ENCODE results near the gene GALNT11. TPM values are rescaled to one million over a fixed set of nuclear protein-coding genes. Genes with fewer than 3 reads are reported as not detected.

GALNT11 gene
- total and polyA plus RNA-seq, 4 donors: 22.7 to 64.2 (median 35.4) TPM

GRCh38 chr7:151982806-151983205, 42.7 kb upstream of the GALNT11 start:
- Histone ChIP-seq H3K27ac (ENCODE audit: low read depth in 1 of 2, low read length in 1 of 2) (no peak overlapping the region), H3K27me3 (ENCODE audit: control insufficient read depth in 3 of 3, insufficient read depth in 3 of 3, low read length in 2 of 3) (no peaks in the 10 kb centered on the region), H3K9me3 (ENCODE audit: control insufficient read depth in 4 of 4, insufficient read depth in 3 of 4, low read length in 3 of 4) (peaks cover 0 to 2% (median 0%) of the 10 kb centered on the region in 4 donors), H3K4me3 (no peak overlapping the region), H3K9ac (ENCODE audit: insufficient read depth in 1 of 2, low read length in 2 of 2) (no peak overlapping the region), H3K36me3 (ENCODE audit: control insufficient read depth in 4 of 4, insufficient read depth in 4 of 4, low read length in 4 of 4) (no peaks in the 10 kb centered on the region), H3K4me1 (ENCODE audit: control insufficient read depth in 5 of 5, insufficient read depth in 5 of 5, low read length in 5 of 5) (no peaks in the 10 kb centered on the region)
- no peak for ATAC-seq (ENCODE audit: insufficient read depth, low FRiP score)
- DNase-seq: no peak
- WGBS, 2 donors: 86 to 90% methylated on average over 5 of the region's 5 CpGs
- no peak for TF ChIP-seq CTCF (IDR thresholded peaks at IDR 0.05; ENCODE audit: control extremely low read depth, extremely low read depth)

- Histone ChIP-seq H3K36me3 (ENCODE audit: control insufficient read depth in 4 of 4, insufficient read depth in 4 of 4, low read length in 4 of 4) (no peaks in the 10 kb centered on the region), H3K4me3 (no peak overlapping the region), H3K27ac (ENCODE audit: low read depth in 1 of 2, low read length in 1 of 2) (no peak overlapping the region), H3K4me1 (ENCODE audit: control insufficient read depth in 5 of 5, insufficient read depth in 5 of 5, low read length in 5 of 5) (no peaks in the 10 kb centered on the region), H3K27me3 (ENCODE audit: control insufficient read depth in 3 of 3, insufficient read depth in 3 of 3, low read length in 2 of 3) (no peaks in the 10 kb centered on the region), H3K9ac (ENCODE audit: insufficient read depth in 1 of 2, low read length in 2 of 2) (no peak overlapping the region), H3K9me3 (ENCODE audit: control insufficient read depth in 4 of 4, insufficient read depth in 3 of 4, low read length in 3 of 4) (peaks cover 0 to 2% (median 0%) of the 10 kb centered on the region in 4 donors)
- no peak for ATAC-seq (ENCODE audit: insufficient read depth, low FRiP score)
- DNase-seq: no peak
- whole genome bisulfite sequencing, 2 donors: 84 to 92% methylated on average over 3 of the region's 3 CpGs
- no peak for TF ChIP-seq CTCF (IDR thresholded peaks at IDR 0.05; ENCODE audit: control extremely low read depth, extremely low read depth)
Measured at GRCh38 chr7:151984612-151985011, 40.9 kb upstream of the GALNT11 start.

GRCh38 chr7:151987748-151988529, 37.5 kb upstream of the GALNT11 start:
- Histone ChIP-seq H3K36me3 (ENCODE audit: control insufficient read depth in 4 of 4, insufficient read depth in 4 of 4, low read length in 4 of 4) (no peaks in the 10 kb centered on the region), H3K27me3 (ENCODE audit: control insufficient read depth in 3 of 3, insufficient read depth in 3 of 3, low read length in 2 of 3) (no peaks in the 10 kb centered on the region), H3K4me1 (ENCODE audit: control insufficient read depth in 5 of 5, insufficient read depth in 5 of 5, low read length in 5 of 5) (no peaks in the 10 kb centered on the region), H3K4me3 (no peak overlapping the region), H3K9me3 (ENCODE audit: control insufficient read depth in 4 of 4, insufficient read depth in 3 of 4, low read length in 3 of 4) (peaks cover 0 to 2% (median 0%) of the 10 kb centered on the region in 4 donors), H3K9ac (ENCODE audit: insufficient read depth in 1 of 2, low read length in 2 of 2) (no peak overlapping the region), H3K27ac (ENCODE audit: low read depth in 1 of 2, low read length in 1 of 2) (no peak overlapping the region)
- WGBS, 2 donors: 76 to 78% methylated on average over 16 to 18 of the region's 18 CpGs
- no peak for TF ChIP-seq CTCF (IDR thresholded peaks at IDR 0.05; ENCODE audit: control extremely low read depth, extremely low read depth)
- ATAC-seq (ENCODE audit: insufficient read depth, low FRiP score) (no peak), DNase-seq (no peak)

Measured in lung (tissue), 12 donors.